Lung (tissue), 12 donors: ENCODE results near the gene TSPAN5. TPM values are rescaled to one million over a fixed set of nuclear protein-coding genes. Genes with fewer than 3 reads are reported as not detected.
A peak's percentile ranks its signal among the peaks of the same experiment; 100 is the strongest.

Experiments used
- ATAC-seq: fragments of 200-7000 bp; cut with Tn5 transposase; one replicate; pipeline ENCODE4 v1.9.1; 2020; ENCODE audit warnings: moderate number of reproducible peaks; ENCODE audit not compliant: insufficient read depth, low FRiP score
- DNase-seq, 3 donors: peaks; one replicate each; pipeline ENCODE4 v3.0.0-alpha.2; 2013 to 2017
- H3K27ac ChIP-seq, 2 donors: one replicate each; pipeline ENCODE4 v1.5.1; 2013; ENCODE audit warnings: mild to moderate bottlenecking in 2 of 2, moderate library complexity in 2 of 2, control low read depth in 1 of 2, inconsistent platforms in 1 of 2, low read depth in 1 of 2, low read length in 1 of 2
- H3K27me3 ChIP-seq, 3 donors: one replicate each; pipeline ENCODE4 v1.5.1; 2013; ENCODE audit warnings: low read length in 2 of 3; ENCODE audit not compliant: control insufficient read depth in 3 of 3, insufficient read depth in 3 of 3
- H3K36me3 ChIP-seq, 4 donors: one replicate each; pipeline ENCODE4 v1.5.1; 2013; ENCODE audit warnings: low read length in 4 of 4, mild to moderate bottlenecking in 1 of 4, moderate library complexity in 1 of 4; ENCODE audit not compliant: control insufficient read depth in 4 of 4, insufficient read depth in 4 of 4
- H3K4me1 ChIP-seq, 5 donors: one replicate each; pipeline ENCODE4 v1.5.1; 2013; ENCODE audit warnings: low read length in 5 of 5, mild to moderate bottlenecking in 2 of 5, moderate library complexity in 1 of 5; ENCODE audit not compliant: control insufficient read depth in 5 of 5, insufficient read depth in 5 of 5
- H3K4me3 ChIP-seq: one replicate; pipeline ENCODE4 v1.5.1; 2013; ENCODE audit warnings: mild to moderate bottlenecking, control low read depth, moderate library complexity
- H3K9ac ChIP-seq, 2 donors: one replicate each; pipeline ENCODE4 v1.5.1; 2013; ENCODE audit warnings: low read length in 2 of 2, control low read depth in 1 of 2; ENCODE audit not compliant: insufficient read depth in 1 of 2
- H3K9me3 ChIP-seq, 4 donors: one replicate each; pipeline ENCODE4 v1.5.1; 2013; ENCODE audit warnings: low read length in 3 of 4, mild to moderate bottlenecking in 1 of 4, moderate library complexity in 1 of 4; ENCODE audit not compliant: control insufficient read depth in 4 of 4, insufficient read depth in 3 of 4
- CTCF ChIP-seq: IDR thresholded peaks from 2 replicates; pipeline ENCODE4 v1.5.1; 2012; ENCODE audit warnings: mild to moderate bottlenecking; ENCODE audit errors: control extremely low read depth, extremely low read depth
- WGBS, 2 donors: extraction: QIAGEN DNeasy Blood & Tissue Kit; methylation state at CpG; one replicate each; pipeline ENCODE4 v1.1.7; 2013; 5-methylcytosine and 5-hydroxymethylcytosine counted together
- polyA plus RNA-seq, 2 donors: library from polyadenylated mRNA; stranded (reverse); fragments of 200-250 nt; gene quantifications; one replicate each; pipeline ENCODE4 v1.2.1, GENCODE V29; 2013
- total RNA-seq, 2 donors: library from RNA; depleted of rRNA in 1 of 2; stranded (reverse); fragments of >200 nt in 1 of 2; gene quantifications; one replicate each; pipeline ENCODE4 v1.2.1, GENCODE V29; 2014 to 2021
- donor health status: control.
- donor health status: control.
- donor health status: Bipolar disorder and iron deficiency.
- donor health status: healthy.
- donor health status: DM: yes; HTN: yes; CAD: no.

Gene TSPAN5
- total and polyA plus RNA-seq, 4 donors = 1.8 to 24.5 (median 6.3) TPM

GRCh38 chr4:98510757-98511517 lies 147.5 kb downstream of the TSPAN5 start:
- H3K4me3 ChIP-seq = no peak overlapping the region
- no peak for TF ChIP-seq CTCF
- WGBS, 2 donors = 38 to 59% methylated on average over 6 of the region's 6 CpGs
- no peak overlapping the region for H3K9ac ChIP-seq
- H3K27ac ChIP-seq = no peak overlapping the region
- H3K9me3 ChIP-seq = no peaks in the 10 kb centered on the region
- no peaks in the 10 kb centered on the region for H3K36me3 ChIP-seq
- peaks cover 0 to 45% (median 7%) of the 10 kb centered on the region in 5 donors for H3K4me1 ChIP-seq
- H3K27me3 ChIP-seq = no peaks in the 10 kb centered on the region
- ATAC-seq = peak; percentile 19
- DNase-seq = peak; percentile 42 to 91 (median 89)

- no peaks in the 10 kb centered on the region for H3K27me3 ChIP-seq
- no peak for TF ChIP-seq CTCF
- H3K9me3 ChIP-seq = no peaks in the 10 kb centered on the region
- 83 to 86% methylated on average over 2 of the region's 2 CpGs for whole genome bisulfite sequencing, 2 donors
- ATAC-seq (no peak), DNase-seq (no peak)
- H3K36me3 ChIP-seq = no peaks in the 10 kb centered on the region
- no peak overlapping the region for H3K27ac ChIP-seq
- no peak overlapping the region for H3K9ac ChIP-seq
- peaks cover 0 to 39% (median 4%) of the 10 kb centered on the region in 5 donors for H3K4me1 ChIP-seq
- H3K4me3 ChIP-seq = no peak overlapping the region
These were observed 148.1 kb downstream of the TSPAN5 start for GRCh38 chr4:98510340-98510739.

- Histone ChIP-seq H3K9ac (no peak overlapping the region), H3K9me3 (no peaks in the 10 kb centered on the region), H3K36me3 (no peaks in the 10 kb centered on the region), H3K4me1 (peaks cover 0 to 33% (median 3%) of the 10 kb centered on the region in 5 donors), H3K27me3 (no peaks in the 10 kb centered on the region), H3K4me3 (no peak overlapping the region), H3K27ac (no peak overlapping the region)
- DNase-seq = no peak
- 91 to 93% methylated on average over 4 of the region's 4 CpGs for WGBS, 2 donors
- TF ChIP-seq CTCF = no peak
- ATAC-seq = no peak
These were observed 148.7 kb downstream of the TSPAN5 start for GRCh38 chr4:98509721-98510120.
